Activated CD4-positive, alpha-beta T cell treated with anti-CD3 and anti-CD28 coated beads, Interleukin-2, amount 50 U/mL, for 48 hours (primary cell): ENCODE measurements around the gene NBAS.
A peak's percentile ranks its signal among the peaks of the same experiment; 100 is the strongest.
"Not testable (repeated sequence)": the region's sequence is repeated elsewhere in the genome, so short reads cannot be mapped to it uniquely, and the experiment has no call there.

Experiments
- DNase-seq, 2 experiments: peaks; one replicate each; pipeline ENCODE4 v3.0.0-alpha.2; 2020

NBAS gene

GRCh38 chr2:15355386-15355785 is 205.7 kb downstream of the NBAS start:
- DNase-seq, result no peak

DNA sequence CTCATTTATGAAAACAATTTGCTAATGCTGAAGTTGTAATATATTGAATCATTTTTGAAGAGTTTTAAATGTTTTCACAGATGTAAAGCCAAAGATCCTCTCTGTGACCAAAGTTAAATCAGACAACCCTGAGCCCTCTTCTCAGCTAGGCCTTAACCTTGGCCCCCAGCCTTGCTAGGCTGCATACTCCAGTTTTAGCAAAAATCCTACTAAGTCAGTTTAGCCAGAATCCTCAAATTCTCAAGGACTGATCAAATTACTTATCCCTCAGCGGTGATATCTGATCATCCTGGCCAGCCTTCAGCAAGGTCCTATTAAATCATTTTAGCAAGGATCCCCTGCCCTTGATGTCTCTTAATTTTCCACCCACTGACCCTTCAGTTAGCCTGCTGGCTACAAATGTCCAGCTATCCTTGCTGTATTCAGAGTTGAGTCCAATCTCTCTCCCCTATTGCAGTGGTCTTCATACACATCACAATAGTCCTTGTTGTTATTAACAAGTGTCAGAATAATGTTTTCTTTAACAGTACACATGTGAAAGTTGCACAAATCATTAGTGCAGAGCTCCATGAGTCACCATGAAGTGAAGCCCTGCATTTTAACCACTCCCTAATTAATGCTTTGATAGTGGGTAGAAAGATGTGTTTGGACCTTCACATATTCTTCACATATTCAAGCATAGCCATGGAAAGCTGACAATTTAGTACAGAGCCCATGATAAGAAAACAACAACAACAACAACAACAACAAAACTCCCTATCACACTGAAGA is 206.4 kb downstream of the NBAS start:
- DNase-seq, result no peak

DNA sequence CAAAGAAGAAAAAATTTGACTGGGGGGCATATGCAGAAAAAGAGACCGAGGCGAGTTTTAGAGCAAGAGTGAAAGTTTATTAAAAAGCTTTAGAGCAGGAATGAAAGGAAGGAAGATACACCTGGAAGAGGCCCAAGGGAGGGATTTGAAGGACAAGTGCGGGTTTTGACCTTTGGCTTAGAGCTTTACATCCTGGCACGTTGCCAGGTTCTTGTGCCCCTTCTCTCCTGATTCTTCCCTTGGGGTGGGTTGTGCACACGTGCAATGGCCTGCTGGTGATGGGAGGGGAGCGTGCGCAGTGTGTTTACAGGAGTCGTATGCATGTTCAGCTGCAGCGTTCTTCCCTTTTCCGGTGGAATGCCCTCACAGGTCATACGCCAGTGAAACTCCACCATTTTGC is 208.8 kb downstream of the NBAS start:
- peak in 1 of 2 experiments; percentile 0 for DNase-seq

GRCh38 chr2:15348636-15349035 is 212.5 kb downstream of the NBAS start:
- DNase-seq, result no peak

DNA sequence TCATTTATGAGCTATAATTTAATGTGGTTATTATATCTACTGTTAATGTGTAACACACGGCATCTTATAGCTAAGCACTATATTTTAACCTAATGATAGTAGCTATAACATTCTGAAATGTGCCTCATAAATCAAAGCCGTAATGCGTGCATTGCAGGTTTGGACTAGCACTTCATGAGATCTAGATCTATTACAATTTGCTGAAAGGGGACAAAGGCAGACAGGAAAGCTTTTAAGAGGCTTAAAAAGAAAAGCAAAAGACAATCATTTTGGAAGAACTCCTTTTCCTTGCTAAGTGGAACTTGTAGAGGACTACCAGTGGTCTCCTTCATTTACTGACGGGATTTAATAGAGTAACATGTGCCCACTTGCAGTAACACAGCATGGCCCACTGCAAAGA is 213.1 kb downstream of the NBAS start:
- DNase-seq, result no peak

DNA sequence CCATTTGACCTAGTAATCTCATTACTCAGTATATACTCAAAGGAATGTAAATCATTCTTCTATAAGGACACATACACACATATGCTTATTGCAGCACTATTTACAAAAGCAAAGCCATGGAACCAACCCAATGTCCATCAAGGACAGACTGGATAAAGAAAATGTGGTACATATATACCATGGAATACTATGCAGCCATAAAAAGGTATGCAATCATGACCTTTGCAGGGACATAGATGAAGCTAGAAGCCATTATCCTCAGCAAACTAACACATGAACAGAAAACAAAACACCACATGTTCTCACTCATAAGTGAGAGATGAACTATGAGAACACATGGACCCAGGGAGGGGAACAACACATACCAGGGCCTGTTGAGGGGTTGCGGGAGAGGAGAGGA is 214.5 kb downstream of the NBAS start:
- DNase-seq, result no peak

- DNase-seq, result no peak
Measured at GRCh38 chr2:15337996-15338666, 223.0 kb downstream of the NBAS start.

DNA sequence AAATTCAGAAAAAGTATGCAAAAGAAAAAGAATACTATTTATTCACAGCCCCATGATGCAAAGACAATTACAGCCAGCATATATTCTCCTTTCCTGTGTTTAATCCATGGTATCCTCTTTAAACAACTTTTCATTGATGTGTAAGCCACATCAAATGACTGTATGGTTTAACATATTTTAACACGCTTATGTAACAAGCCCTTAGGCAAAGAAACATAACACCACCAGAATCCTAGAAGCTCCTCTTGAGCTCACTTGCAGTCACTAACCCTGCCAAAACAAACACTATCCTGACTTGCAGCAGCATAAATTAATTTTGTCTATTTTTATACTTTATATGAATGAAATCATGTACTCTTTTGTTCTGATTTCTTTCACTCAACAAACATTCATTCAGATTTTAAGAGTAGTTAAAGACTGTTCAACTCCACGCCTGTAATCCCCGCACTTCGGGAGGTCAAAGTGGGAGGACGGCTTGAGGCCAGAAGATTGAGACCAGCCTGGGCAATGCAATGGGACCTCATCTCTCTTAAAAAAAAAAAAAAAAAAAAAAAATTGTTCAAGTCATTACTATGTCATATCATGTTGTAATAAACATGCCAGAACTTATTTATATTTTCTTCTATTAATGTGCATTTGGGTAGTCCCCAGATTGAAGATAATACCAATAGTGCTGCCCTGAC is 226.3 kb downstream of the NBAS start:
- DNase-seq, result no peak

DNA sequence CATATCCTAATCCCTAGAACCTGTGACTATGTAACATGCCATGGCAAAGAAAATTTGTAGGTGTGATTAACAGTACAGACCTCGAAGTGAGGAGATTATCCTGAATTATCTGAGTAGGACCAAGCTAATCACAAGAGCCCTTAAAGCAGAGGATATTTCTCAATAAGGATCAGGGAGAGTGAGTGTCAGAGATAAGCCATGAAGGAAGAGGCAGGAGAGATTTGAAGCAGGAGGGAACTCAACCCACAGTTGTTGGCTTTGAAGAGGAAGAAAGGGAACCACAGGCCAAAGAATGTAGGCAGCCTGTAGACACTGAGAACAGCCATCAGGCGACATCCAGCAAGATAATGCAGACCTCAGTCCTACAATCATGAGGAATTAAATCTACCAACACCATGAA is 229.3 kb downstream of the NBAS start:
- no peak for DNase-seq

DNA sequence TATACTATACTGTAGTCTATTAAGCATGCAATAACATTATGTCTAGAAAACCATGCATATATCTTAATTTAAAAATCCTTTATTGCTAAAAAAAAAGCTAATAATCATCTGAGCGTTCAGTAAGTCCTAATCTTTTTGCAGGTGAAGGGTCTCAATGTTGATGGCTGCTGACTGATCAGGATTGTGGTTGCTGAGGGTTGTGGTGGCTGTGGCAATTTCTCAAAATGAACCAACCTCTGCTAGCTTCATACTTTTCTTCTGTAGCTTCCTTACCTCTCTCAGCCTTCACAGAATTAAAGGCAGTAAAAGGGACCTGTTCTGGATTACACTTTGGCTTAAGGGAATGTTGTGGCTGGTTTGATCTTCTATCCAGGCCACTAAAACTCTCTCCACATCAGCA is 235.8 kb downstream of the NBAS start:
- no peak for DNase-seq

GRCh38 chr2:15323227-15323626 is 237.9 kb downstream of the NBAS start:
- DNase-seq, result no peak

GRCh38 chr2:15321481-15321880 is 239.7 kb downstream of the NBAS start:
- DNase-seq, result not testable (repeated sequence)

- DNase-seq, result peak in 1 of 2 experiments; percentile 18
Measured at GRCh38 chr2:15316370-15316814, 244.7 kb downstream of the NBAS start.

GRCh38 chr2:15315411-15315810 is 245.7 kb downstream of the NBAS start:
- DNase-seq, result no peak

- no peak for DNase-seq
Measured at GRCh38 chr2:15313657-15314056, 247.5 kb downstream of the NBAS start.

DNA sequence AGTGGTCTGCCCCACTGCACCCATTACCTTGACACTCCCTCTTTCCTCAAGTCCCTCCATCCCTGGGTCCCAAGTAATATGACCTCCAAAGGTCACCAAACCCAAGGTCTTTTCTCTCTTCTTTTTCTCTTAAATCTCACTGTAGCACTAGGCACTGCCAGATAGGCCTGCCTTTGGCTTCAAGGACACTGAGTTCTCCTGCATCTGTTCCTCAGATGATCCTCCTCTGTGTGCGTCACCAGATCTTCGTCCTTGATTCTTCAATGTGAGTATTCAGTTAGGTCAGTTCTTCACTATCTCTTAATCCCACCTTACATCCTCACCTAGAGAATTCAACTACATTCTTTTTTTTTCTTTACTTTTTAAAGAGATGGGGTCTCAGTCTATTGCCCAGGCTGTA is 249.2 kb downstream of the NBAS start:
- DNase-seq, result no peak

GRCh38 chr2:15311201-15311907 is 249.8 kb downstream of the NBAS start:
- DNase-seq, result no peak

DNA sequence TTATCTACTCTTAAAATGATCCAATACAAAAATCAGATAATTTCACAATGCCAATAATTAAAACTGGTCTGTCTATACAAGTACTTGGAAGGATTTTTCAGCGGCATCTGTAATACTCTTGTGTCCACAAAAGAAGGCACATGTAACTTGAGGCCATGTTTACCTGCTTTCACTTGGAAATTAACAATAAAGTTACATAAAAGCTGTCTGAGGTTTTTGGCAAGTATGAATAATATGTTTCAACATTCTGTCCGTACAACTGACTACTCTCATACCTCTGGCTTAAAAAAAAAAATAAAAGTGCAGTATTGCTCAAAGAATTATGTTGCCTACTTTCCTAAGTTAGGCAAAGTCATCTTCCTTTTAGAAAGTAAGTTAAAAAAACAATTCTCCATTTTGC is 253.6 kb downstream of the NBAS start:
- no peak for DNase-seq

- DNase-seq, result no peak
Measured at GRCh38 chr2:15306706-15307105, 254.4 kb downstream of the NBAS start.

- no peak for DNase-seq
Measured at GRCh38 chr2:15303874-15304273, 257.3 kb downstream of the NBAS start.

- DNase-seq, result no peak
Measured at GRCh38 chr2:15302154-15302553, 259.0 kb downstream of the NBAS start.

DNA sequence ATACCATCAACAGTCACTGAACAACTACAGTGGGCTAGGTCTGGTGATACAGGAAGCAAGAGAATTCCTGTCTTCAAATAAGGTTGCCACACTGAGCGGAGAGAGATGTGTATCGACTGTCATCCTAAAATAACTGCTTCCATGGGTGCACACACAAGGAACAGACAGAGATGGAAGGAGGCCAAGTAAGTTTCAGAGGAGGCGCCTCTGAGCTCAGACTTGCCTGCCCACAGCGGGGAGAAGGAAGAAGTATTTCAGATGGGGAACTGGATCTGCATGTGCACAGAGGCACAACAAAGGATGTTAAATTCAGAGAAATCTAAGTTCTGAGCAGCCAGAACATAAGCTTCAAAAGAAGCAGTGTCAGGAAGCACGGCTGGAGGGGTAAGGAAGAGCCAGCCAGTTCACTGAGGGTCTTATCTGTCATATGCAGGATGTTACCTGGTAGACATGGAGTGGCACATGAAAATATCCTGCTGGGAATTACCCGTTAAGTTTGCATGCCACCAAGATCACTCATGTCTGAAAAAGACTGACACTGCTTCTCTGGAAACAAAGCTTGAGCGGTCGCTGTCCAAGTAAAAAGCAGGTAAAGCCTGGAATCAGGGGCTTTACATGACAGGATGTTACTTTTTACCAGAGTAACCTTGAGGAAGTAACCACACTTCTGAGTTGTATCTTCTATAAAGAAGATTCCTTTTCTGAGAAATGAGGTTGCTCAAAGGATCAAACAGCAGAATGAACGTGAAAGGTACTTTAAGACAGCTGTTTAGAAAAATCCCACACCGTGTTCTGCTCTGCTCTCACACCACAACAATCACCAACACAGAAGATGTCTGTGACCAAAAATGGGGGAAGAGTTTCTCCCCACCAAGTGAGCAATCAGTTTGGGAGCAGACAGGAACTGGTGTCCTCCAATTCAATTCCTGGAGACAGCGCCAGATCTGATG is 260.2 kb downstream of the NBAS start:
- no peak for DNase-seq
